Measurements from ENCODE around the gene PHF21A.

- TF ChIP-seq, protein P1, sequence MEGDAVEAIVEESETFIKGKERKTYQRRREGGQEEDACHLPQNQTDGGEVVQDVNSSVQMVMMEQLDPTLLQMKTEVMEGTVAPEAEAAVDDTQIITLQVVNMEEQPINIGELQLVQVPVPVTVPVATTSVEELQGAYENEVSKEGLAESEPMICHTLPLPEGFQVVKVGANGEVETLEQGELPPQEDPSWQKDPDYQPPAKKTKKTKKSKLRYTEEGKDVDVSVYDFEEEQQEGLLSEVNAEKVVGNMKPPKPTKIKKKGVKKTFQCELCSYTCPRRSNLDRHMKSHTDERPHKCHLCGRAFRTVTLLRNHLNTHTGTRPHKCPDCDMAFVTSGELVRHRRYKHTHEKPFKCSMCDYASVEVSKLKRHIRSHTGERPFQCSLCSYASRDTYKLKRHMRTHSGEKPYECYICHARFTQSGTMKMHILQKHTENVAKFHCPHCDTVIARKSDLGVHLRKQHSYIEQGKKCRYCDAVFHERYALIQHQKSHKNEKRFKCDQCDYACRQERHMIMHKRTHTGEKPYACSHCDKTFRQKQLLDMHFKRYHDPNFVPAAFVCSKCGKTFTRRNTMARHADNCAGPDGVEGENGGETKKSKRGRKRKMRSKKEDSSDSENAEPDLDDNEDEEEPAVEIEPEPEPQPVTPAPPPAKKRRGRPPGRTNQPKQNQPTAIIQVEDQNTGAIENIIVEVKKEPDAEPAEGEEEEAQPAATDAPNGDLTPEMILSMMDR (IDR thresholded peaks at IDR 0.05; ENCODE audit: extremely low read depth in 1 of 2, insufficient read depth in 1 of 2, low read depth in 1 of 2, low read length in 2 of 2) = no peak
- TF ChIP-seq POLR2A (IDR thresholded peaks at IDR 0.05; ENCODE audit: low read depth, low read length) (no peak), POLR2AphosphoS5 (IDR thresholded peaks at IDR 0.05; ENCODE audit: insufficient read depth, low read depth, low read length) (no peak)
Measured at GRCh38 chr11:45913942-45914635, 207.2 kb downstream of the PHF21A start.

Data from endothelial cell of umbilical vein (primary cell).